ENCODE results near the gene PNPO. TPM values are rescaled to one million over a fixed set of nuclear protein-coding genes. Genes with fewer than 3 reads are reported as not detected.

PNPO gene
- total and polyA plus RNA-seq, 2 of the 8 experiments (the other 6 are each of a cell fraction or from before 2014, with no cell fraction given), result 7.0 to 8.1 TPM

DNA sequence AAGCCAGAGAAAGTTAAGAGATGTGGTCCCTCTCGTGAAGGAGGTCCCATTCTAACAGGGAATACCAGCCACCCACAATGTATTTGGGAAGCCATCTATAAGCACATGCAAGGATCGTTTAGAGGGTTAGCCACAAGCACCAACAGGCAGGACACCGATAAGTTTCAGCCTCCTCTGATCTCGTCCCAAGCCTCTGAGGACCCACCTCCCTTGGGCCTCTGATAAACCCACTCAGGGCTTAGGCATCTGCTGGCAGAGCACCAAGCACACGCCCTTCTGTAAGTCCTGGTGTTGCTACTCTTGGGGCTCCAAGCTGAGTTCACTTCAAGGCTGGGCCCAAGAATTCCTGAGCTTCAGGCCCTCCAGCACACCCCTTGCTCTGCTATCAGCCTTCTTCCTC is 5.4 kb upstream of the PNPO start:
- Histone ChIP-seq H3K18ac (ENCODE audit: extremely low read depth, low read length) (no peak overlapping the region), H4K5ac (ENCODE audit: insufficient read length, low read depth, low read length) (no peak overlapping the region), H3K56ac (replicated peaks; ENCODE audit: insufficient read length, low read depth, low read length) (no peak overlapping the region), H2BK15ac (ENCODE audit: low read length) (no peak overlapping the region), H3K4me1 (replicated peaks in 1 of 4; ENCODE audit: control insufficient read depth in 3 of 4, insufficient read depth in 4 of 4, low read length in 3 of 4) (no peaks in the 10 kb centered on the region), H4K20me1 (replicated peaks in 1 of 2; ENCODE audit: control insufficient read depth in 1 of 2, insufficient read depth in 2 of 2, low read length in 2 of 2) (no peaks in the 10 kb centered on the region), H3K4ac (replicated peaks; ENCODE audit: insufficient read length, low read depth, low read length) (no peak overlapping the region), H3K23me2 (ENCODE audit: low read depth, low read length) (peaks cover 3% of the 10 kb centered on the region; the same call in 1 of the 2 replicates), H3K79me2 (ENCODE audit: control insufficient read depth in 1 of 2, insufficient read depth in 2 of 2, low read length in 2 of 2) (no peaks in the 10 kb centered on the region), H2BK12ac (ENCODE audit: low read depth, low read length) (0 out of 2 replicates have a peak overlapping the region, but pooled peaks have one; percentile 17), H3K9me3 (ENCODE audit: insufficient read depth in 2 of 2, low read depth in 1 of 2, low read length in 1 of 2) (no peaks in the 10 kb centered on the region), H4K8ac (ENCODE audit: extremely low read depth, insufficient read depth, low read length) (no peak overlapping the region), H2BK20ac (ENCODE audit: low read length) (no peak overlapping the region), H3K9ac (replicated peaks in 1 of 4; ENCODE audit: extremely low read depth in 1 of 4, low read depth in 3 of 4, low read length in 3 of 4) (no peak overlapping the region), H2BK120ac (replicated peaks; ENCODE audit: low read depth, low read length) (no peak overlapping the region), H3K14ac (ENCODE audit: insufficient read length) (no peak overlapping the region), H2AK5ac (ENCODE audit: low read depth, low read length) (no peak overlapping the region), H3K27ac (ENCODE audit: low read depth, low read length) (no peak overlapping the region), H2AFZ (ENCODE audit: low read length) (no peak overlapping the region), H2BK5ac (ENCODE audit: low read depth, low read length) (no peak overlapping the region), H3K27me3 (replicated peaks in 1 of 4; ENCODE audit: control insufficient read depth in 3 of 4, extremely low read depth in 1 of 4, insufficient read depth in 3 of 4, low read length in 3 of 4) (peaks cover 0 to 10% (median 6%) of the 10 kb centered on the region in 4 experiments; a peak in 5 of 7 replicates), H3K79me1 (ENCODE audit: low read depth, low read length) (no peaks in the 10 kb centered on the region), H3K4me3 (ENCODE audit: extremely low read depth in 1 of 4, insufficient read depth in 2 of 4, low read depth in 3 of 4, low read length in 4 of 4) (no peak overlapping the region), H3K4me2 (ENCODE audit: insufficient read depth in 1 of 2, low read depth in 2 of 2, low read length in 2 of 2) (no peak overlapping the region), H4K91ac (replicated peaks; ENCODE audit: insufficient read length, low read length) (no peak overlapping the region), H3K23ac (ENCODE audit: insufficient read length) (no peak overlapping the region), H3K36me3 (ENCODE audit: control insufficient read depth in 2 of 4, insufficient read depth in 4 of 4, low read length in 3 of 4) (no peaks in the 10 kb centered on the region)
- ChIA-PET POLR2A (ENCODE audit: partially characterized antibody) (interaction anchor here (1.8 kb wide), 1 partner anchor 9 kb away, joined by 6 read pairs; no protein-coding TSS in a partner anchor), CTCF (ENCODE audit: partially characterized antibody) (interaction anchor here (0.5 to 28.0 kb wide), 7 partner anchors 8 to 292 kb away, joined by 3 to 1010 read pairs (median 3); partner anchors contain the start of genes CDK5RAP3 and PRR15L)
- WGBS, 2 experiments (ENCODE audit: extremely low coverage in 1 of 2, insufficient coverage in 1 of 2, insufficient read length in 1 of 2, insufficient replicate concordance in 2 of 2, low coverage in 1 of 2, low lambda C conversion rate in 2 of 2, missing lambda C conversion rate in 1 of 2), result 91% methylated on average over 5 of the region's 5 CpGs; no CpG with 5 or more reads in 1 of the 2 experiments
- no peak for FAIRE-seq
- no peak for DNase-seq (ENCODE audit: low read depth in 1 of 2, low spot score in 2 of 2)
- TF ChIP-seq RFX5 (IDR thresholded peaks at IDR 0.05; ENCODE audit: borderline replicate concordance, low read depth, low read length) (no peak), SRF (IDR thresholded peaks at IDR 0.05; ENCODE audit: low read depth, low read length) (no peak), SP4 (IDR thresholded peaks at IDR 0.05; ENCODE audit: low read length) (no peak), BACH1 (IDR thresholded peaks at IDR 0.05; ENCODE audit: low read length) (no peak), JUND (IDR thresholded peaks at IDR 0.05; ENCODE audit: low read length) (no peak), JUN (IDR thresholded peaks at IDR 0.05; ENCODE audit: low read depth, low read length) (no peak), CHD2 (IDR thresholded peaks at IDR 0.05; ENCODE audit: low read length) (no peak), CREB1 (IDR thresholded peaks at IDR 0.05) (no peak), TAF7 (optimal IDR thresholded peaks at IDR 0.05; ENCODE audit: borderline replicate concordance, low read depth, low read length) (no peak), SUZ12 (IDR thresholded peaks at IDR 0.05; ENCODE audit: low read length) (no peak), CEBPB (IDR thresholded peaks at IDR 0.05; ENCODE audit: low read depth, low read length) (no peak), CTBP2 (IDR thresholded peaks at IDR 0.05; ENCODE audit: borderline replicate concordance, insufficient read depth, insufficient read length, low read length) (no peak), RAD21 (IDR thresholded peaks at IDR 0.05 in 1 of 2, conservative IDR thresholded peaks at IDR 0.05 in 1 of 2; ENCODE audit: low read depth in 2 of 2, low read length in 2 of 2) (no peak), POU5F1 (IDR thresholded peaks at IDR 0.05; ENCODE audit: low read depth, low read length) (no peak)
- TF ChIP-seq, protein P1, sequence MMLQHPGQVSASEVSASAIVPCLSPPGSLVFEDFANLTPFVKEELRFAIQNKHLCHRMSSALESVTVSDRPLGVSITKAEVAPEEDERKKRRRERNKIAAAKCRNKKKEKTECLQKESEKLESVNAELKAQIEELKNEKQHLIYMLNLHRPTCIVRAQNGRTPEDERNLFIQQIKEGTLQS (IDR thresholded peaks at IDR 0.05; ENCODE audit: insufficient read depth, low read depth, low read length), result no peak

All from H1 (cell line).